CD4-positive, alpha-beta T cell treated with Interleukin-15 for 1 hour (primary cell): ENCODE measurements around the gene SIGLEC7.

Experiments
- DNase-seq: peaks from one replicate; pipeline ENCODE4 v3.0.0-alpha.2; 2020

Gene SIGLEC7

DNA sequence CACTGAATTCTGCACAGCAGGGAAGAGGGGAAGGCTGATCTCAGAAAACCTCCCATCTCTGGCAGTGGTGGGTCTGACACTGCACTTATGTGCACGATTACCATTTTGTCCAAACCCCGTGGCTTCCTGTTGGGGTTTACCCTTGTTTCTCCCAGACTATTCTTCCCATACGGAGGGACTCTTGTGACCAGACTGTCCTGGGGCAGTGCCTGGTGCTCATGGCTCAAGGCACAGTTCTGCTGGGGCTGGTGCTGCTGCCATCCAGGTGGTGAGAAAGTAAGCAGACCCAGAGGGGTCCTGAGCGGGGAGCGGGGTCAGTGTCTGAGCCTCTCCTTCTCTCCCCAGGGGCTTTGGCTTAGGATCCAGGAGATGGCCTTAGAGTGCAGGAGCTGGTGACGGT is 22.5 kb upstream of the SIGLEC7 start:
- no peak for DNase-seq

DNA sequence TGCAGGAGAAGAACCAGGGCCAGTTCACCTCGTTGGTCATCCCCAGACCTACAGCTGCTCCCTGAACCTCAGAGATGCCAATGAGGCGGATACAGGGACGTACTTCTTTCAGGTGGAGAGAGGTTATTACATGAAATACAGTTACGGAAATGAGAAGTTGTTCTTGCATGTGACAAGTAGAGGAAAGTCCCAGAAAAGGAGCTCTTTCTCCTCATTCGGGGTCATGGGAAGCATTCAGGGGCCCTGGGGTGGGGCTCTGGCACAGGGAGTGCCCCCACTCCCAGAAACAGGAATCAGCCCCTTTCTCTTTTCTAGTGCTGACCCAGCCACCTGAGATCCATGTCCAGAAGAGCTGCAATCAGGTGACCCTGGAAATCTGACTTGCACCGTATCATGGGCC is 21.9 kb upstream of the SIGLEC7 start:
- no peak for DNase-seq

DNA sequence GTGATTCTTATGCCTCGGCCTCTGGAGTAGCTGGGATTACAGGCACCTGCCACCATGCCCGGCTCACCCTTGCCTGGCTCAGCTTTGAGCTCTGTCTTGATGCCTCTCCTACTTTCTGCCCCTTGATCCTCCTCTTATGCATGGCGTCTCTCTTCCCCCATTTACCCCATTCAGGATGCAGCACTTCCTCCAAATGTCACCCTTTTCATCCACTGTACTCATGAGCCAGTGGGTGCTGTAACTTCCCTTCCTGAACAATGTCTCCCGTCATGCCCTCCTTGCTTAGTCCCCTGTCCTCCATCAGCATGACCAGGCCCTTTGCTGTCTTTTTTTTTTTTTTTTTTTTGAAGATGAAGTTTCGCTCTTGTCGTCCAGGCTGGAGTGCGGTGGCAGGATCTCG is 20.8 kb upstream of the SIGLEC7 start:
- DNase-seq: peak; percentile 40

DNA sequence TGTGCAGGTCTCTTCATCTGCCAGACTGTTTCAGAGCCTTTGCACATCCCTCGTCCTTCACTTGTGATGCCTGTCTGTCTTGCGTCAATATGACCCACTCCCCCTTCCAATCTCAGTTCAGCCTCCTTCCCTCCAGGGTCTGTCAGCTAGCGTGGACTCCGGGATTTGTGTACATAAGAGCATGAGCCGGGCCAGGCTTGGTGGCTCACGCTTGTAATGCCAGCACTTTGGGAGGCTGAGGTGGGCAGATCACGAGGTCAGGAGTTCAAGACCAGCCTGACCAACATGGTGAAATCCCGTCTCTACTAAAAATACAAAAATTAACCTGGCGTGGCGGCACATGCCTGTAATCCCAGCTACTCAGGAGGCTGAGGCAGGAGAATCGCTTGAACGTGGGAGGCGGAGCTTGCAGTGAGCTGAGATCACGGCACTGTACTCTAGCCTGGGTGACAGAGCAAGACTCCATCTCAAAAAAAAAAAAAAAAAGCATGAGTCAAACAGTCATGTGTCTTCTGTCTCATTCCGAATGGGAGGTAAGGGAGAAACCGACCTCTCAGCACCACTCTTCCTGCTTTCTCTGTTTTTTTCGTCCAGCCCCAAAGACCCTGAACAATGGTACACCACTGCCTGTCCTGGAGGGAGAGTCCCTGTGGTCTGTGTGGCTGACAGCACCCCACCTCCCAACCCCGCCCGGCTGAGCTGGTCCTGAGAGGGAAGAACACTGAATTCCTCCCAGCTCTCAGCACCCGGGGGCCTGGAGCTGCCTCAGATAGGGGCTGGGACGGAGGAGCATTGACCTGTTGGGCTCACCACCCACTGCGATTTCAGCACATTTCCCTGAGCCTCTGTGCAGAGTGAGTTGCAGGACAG is 19.8 kb upstream of the SIGLEC7 start:
- peak; percentile 53 for DNase-seq

DNA sequence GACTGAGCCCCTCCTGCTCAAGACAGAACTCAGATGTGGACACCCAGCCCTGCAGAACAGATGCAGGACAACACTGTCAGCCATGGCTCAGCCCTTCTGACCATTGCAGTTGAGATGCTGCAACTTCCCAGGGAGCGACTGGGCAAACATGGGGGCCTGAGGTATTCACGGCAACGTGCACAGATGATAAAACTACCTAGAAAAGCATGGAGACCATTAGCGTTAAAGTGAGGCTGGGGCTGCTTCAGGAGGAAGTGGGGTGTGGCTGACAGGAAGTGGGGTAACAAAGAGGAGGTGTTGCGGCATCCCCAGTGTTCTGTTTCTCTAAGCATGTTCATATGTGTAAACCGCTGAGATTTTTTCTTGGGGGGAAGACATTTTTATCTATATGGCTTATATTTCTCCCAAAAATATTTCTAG is 18.7 kb upstream of the SIGLEC7 start:
- peak; percentile 68 for DNase-seq

DNA sequence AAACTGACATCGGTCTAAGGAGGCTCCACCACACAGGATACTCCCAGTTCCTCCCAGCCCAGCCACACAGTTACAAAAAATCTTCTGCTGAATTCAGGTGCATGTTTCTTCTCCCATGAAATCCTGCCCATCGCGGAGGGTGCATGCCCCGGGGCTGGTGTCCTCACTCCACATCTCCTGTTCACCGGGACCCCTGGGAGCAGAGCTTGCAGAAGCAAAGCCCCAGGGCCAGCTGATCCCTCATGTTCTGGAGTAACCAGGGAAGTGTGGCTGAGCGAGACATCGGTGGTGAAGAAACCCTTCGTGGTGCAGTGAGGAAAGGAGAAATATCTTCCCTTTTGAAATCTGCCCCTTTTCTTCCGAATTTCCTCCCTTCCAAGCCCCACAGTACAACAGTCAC is 18.3 kb upstream of the SIGLEC7 start:
- DNase-seq: no peak

DNA sequence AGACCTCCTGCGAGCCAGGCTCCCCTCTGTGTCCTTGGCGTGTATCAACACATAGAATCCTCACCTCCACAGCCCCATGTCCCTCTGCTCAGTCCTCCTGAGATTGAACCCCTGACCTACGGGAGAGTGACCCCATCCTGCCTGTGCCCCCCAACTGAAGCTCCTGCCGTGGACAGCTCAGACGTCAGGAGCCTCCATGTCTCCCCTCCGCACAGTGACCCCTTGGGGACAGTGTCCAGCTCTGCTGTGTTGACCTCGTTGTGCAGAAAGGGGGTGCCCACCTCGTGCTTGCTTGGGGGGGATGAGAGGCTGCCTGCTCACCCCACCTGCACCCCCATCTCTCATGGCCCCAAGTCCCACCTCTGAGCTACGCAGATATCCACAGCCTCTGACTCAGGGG is 17.9 kb upstream of the SIGLEC7 start:
- DNase-seq: no peak

DNA sequence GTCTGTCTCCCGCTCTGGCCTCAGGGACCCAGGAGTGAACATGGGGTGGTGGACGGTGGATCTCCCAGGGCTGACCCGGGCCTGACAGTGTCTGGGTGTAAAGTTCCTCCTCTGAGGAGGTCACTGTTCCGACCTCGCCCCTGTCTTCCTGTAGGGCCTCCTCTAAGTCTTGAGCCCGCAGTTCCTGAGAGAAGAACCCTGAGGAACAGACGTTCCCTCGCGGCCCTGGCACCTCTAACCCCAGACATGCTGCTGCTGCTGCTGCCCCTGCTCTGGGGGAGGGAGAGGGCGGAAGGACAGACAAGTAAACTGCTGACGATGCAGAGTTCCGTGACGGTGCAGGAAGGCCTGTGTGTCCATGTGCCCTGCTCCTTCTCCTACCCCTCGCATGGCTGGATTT is 17.4 kb upstream of the SIGLEC7 start, which contains the start of gene SIGLEC9:
Gene SIGLEC9 (plus strand): TSS at position 178 of the 400 bp plus-strand sequence. CDS start 69 bp downstream, at position 247.
- peak; percentile 60 for DNase-seq

DNA sequence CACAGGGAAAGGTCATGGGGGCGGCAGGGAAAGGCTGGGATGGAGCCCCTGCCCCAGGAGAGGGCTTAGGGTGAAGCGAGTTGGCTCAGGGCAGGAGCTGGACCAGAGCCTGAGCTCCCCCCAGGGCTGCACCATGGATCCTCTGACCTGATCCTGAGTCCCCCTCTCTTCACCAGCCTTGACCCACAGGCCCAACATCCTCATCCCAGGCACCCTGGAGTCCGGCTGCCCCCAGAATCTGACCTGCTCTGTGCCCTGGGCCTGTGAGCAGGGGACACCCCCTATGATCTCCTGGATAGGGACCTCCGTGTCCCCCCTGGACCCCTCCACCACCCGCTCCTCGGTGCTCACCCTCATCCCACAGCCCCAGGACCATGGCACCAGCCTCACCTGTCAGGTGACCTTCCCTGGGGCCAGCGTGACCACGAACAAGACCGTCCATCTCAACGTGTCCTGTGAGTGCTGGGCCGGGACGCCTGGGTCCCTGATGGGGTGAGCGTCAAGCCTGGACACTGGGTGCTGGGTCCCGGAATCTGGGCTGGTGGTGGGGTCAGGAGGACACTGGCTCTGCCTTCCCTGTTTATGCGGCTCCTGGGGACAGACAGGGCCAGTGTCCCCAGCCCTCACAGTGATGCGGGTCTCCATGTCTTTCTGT is 16.6 kb upstream of the SIGLEC7 start:
- no peak for DNase-seq

DNA sequence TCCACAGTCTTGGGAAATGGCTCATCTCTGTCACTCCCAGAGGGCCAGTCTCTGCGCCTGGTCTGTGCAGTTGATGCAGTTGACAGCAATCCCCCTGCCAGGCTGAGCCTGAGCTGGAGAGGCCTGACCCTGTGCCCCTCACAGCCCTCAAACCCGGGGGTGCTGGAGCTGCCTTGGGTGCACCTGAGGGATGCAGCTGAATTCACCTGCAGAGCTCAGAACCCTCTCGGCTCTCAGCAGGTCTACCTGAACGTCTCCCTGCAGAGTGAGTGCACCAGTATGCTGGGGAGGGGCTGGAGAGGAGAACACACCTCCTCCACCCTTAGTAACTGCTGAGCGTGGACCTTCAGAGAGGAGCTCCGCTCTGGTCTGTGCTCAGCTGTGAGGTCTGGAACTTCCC is 15.1 kb upstream of the SIGLEC7 start:
- DNase-seq: no peak

DNA sequence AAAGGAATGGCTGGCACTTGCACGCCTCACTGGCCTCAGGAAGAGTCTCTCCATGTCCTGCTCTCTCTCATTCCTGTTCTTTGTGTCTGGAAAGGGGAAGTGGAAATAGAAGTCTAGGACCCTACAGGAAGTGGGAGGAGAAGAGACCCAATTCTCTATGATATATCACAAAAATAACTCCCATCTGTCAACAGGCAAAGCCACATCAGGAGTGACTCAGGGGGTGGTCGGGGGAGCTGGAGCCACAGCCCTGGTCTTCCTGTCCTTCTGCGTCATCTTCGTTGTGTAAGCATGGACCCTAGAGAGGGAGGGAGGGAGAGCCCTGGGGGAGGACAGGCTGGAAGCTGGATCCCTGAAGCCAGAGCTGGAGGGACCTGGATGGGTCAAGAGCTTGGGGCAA is 14.3 kb upstream of the SIGLEC7 start:
- peak; percentile 77 for DNase-seq

DNA sequence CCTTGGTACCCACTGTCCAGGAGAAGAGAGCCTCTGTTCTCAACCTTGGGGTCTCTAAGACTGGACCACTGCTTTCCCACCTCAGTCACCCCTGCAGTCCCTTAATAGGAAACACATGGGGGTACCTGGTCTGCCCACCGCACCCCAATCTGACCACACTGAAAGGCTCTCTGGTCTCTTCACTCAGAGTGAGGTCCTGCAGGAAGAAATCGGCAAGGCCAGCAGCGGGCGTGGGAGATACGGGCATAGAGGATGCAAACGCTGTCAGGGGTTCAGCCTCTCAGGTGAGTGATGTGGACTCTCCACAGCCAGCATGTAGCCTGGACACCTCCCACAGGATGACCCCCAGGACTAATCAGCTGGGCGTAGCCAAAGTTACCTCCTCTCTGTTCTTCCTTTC is 13.9 kb upstream of the SIGLEC7 start:
- DNase-seq: no peak

DNA sequence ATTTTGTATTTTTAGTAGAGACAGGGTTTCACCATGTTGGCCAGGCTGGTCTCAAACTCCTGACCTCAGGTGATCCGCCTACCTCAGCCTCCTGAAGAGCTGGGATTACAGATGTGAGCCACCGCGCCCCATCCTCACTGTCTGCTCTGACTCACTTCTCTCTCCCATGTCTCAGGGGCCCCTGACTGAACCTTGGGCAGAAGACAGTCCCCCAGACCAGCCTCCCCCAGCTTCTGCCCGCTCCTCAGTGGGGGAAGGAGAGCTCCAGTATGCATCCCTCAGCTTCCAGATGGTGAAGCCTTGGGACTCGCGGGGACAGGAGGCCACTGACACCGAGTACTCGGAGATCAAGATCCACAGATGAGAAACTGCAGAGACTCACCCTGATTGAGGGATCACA is 12.4 kb upstream of the SIGLEC7 start:
- DNase-seq: no peak

DNA sequence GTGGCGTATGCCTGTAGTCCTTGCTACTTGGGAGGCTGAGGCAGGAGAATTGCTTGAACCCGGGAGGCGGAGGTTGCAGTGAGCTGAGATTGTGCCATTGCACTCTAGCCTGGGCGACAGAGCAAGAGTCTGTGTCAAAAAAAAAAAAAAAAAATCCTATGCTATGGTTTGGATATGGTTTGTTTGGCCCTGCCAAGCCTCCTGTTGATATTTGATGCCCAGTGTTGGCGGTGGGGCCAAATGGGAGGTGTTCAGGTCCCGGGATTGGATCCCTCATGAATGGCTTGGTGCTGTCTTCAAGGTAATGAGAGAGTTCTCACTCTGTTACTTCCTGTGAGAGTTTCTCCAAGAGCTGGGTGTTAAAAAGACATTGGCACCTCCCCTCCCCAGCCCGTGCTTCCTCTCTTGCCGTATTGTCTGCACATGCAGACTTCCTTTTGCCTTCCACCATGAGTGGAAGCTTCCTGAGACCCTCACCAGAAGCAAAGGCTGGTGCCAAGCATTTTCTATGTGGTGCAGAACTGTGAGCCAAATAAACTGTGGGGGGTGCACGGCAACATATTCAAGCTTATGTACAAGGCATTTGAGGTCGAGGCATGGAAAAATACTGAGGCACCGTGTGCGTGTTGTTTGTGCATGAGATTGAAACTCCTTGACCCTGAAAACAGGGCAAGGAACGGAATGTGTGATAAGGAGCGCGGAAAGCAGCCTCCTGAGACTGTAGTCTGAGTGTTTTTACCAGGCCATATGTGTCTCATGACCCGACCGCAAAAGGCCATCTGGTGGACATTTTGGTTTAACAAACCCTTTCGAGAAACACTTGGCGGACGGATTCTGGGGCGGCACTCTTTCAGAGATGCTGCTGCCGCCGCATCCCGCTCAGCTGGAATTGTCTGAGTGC is 10.1 kb upstream of the SIGLEC7 start:
- no peak for DNase-seq

DNA sequence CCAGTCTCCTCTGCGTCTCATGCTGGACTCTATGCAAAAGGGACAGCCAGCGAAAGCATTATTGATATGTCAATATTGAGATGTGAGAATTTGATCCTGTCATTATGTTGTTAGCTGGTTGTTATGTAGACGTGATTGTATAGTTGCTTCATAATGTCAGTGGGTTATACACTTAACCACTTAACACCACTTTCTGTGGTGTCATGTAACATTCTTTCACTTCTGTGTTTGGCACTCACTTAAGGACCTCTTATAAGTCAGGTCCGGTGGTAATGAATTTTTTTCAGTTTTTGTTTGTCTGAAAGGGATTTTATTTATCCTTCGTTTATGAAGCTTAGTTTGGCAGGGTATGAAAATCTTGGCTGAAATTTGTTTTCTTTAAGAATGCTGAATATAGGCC is 7.1 kb upstream of the SIGLEC7 start:
- DNase-seq: no peak

DNA sequence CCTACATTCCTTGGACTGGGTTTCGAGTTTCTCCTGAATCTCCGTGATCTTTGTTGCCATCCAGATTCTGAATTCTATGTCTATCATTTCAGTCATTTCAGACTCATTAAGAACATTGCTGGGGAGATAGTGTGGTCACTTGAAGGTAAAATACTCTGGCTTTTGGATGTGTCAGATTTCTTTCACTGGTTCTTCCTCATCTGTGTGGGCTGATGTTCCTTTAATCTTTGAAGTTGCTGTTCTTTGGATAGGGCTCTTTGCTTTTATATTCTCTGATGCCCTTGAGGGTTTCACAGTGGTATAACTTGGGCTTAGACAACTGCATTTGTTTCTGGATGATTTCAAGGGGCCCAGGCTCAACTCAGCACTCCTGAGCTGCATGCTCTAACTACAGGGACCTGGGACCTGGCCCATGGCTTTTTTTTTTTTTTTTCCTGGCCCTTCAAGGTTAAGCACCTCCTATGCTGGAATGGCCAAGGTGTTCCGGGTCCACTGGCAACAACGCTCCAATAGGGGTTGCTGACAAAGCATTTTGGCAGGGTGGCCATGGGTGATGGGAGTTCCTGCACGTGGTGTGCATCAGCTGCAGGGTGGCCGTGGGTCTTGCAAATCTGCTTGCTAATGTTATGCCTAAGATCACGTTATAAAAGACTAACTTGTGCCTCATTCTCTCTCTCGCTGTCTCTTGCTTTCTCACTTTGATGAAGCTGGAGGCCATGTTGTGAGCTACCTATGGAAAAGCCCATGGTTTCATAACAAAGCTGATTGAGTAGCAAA is 5.9 kb upstream of the SIGLEC7 start:
- DNase-seq: no peak

DNA sequence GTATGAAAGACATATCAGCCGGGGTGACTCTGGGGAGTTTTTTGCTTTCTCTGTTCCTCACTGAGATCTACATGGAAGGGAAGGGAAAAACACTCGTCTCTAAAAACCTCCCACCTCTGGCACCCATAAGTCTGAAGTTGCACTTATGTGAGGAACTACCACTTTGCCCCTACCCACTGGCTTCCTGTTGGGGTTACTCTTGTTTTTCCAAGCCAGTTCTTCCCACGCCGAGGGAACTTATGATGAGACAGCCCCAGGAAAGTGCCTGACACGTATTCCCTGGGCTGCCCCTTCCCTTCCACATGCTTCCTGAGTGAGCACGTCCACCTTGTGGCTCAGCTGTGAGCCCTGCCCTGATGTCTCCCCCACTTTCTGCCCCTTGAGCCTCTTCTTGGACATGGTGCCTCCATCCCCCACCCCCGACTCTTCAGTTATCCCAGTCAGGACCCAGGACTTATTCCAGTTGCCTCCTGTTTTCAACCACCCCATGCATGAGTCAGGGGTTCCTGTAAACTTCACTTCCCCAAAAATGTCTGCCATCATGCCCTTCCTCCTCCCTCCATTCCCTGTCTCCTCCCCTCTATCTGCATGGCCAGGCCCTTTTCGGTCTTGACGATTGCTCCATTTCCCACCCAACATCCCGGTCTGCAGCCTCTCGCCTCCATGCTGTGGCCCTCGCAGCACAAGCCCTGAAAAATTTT is 5.1 kb upstream of the SIGLEC7 start:
- DNase-seq: peak; percentile 54

DNA sequence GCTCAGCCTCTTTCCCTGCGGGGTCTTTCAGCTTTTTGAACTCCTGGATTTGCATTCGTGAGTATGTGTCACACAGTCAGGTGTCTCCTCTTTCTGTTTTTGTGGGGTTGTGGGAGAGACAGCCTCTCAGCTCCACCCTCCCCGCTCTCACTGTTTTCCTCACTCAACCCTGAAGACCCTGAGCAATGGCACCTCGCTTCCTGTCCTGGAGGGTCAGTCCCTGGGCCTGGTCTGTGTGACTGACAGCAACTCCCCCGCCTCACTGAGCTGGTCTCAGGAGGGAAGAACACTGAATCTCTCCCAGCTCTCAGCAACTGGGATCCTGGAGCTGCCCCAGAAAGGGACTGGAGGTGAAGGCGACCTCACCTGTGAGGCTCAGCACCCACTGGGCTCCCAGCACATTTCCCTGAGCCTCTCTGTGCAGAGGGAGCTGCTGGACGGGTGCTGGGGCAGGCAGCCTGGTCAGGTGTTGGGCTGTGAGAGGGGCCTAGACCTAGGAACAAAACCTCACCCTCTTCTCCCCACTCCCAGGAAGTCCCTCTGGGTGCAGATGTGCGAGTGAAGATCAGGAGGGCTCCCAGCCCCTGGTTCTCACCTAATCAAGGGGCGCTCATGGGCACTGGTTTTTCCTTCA is 4.2 kb upstream of the SIGLEC7 start:
- no peak for DNase-seq

DNA sequence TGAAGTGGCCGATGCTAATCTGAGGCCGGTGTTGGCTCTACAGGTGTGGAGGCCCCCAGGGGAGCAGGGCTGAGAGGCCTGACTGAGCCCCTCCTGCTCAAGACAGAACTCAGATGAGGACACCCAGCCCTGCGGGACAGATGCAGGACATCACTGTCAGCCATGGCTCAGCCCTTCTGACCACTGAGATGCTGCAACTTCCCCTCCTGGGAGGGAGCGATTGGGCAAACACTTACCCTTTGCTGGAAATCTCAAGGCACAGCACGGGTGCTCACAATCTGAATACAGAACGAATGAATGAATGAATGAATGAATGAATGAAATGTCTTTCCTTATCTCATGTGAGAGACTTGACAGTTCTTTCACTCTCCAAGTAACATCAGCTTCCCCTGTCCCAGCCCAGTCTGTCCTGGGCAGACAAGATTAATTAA is 3.5 kb upstream of the SIGLEC7 start:
- peak; percentile 61 for DNase-seq

DNA sequence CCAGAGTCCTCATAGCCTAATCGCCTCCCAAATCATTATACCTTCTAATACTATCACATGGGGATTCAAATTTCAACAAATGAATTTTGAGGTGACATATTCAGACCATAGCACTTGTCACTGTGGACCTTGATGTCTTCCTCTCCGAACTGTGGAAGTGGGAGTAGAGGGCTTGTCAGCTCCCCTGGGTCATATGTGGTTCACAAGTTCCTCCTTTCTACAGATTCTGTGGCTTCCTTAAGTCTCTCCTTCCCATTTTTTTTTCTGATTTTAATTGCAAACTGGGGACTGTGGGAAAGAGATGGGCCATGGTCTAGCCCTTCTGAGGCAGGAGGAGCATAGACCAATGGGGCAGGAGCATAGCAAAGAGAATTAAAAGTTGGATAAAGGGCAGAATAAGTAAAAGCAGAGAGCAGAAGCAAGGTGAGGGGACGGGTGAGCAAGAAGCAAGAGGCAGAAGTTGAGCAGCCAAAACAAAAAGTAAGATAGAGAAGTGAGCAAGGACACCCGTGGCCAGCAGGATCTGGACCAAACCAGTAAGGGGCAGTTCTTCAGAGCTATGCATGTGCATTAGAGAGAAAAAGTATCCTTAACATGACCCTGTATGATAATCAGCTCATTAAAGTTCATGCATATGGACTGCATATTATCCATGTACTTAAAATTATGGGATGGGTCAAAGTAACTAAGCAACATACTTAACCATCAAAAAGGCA is 2.6 kb upstream of the SIGLEC7 start:
- no peak for DNase-seq

DNA sequence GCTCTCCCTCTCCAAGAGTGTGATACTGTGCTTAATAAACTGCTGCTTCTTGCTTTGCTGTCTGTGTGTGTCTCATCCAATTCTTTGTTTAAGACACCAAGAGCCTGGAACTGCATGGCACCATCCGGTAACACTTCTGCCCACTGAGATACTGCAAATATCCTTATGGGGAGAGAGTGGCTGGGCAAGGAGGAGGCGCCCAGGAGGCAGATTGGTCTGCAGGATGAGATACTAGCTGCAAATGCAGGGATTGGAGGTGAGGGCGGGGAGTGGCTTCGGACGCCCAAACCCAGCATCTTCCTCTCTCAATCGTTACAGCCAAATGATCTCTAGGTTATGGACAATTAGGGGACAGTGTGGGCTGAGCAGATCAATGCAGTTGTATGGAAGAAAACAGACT is 1.7 kb upstream of the SIGLEC7 start:
- no peak for DNase-seq
